Measurements from ENCODE around the gene S1PR1.

DNA sequence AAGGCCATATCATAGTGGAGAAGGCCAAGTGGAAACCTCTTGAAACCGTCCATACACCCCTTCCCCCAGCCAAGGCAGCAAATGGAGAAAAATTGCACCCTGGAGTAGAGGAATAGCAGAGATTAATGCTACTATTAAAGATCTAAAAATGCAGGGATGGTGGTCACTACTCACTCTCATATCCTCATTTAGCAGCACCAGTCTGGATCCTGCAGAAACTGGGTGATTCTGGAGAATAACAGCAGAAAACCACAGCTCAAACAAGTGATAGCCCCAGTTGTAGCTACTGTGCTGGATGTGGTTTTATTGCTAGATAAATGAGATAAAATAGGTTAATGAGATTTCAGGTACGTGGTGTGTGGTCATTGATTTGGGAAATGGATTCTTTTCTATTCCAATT lies 30.3 kb downstream of the S1PR1 start:
- TF ChIP-seq, protein P1, sequence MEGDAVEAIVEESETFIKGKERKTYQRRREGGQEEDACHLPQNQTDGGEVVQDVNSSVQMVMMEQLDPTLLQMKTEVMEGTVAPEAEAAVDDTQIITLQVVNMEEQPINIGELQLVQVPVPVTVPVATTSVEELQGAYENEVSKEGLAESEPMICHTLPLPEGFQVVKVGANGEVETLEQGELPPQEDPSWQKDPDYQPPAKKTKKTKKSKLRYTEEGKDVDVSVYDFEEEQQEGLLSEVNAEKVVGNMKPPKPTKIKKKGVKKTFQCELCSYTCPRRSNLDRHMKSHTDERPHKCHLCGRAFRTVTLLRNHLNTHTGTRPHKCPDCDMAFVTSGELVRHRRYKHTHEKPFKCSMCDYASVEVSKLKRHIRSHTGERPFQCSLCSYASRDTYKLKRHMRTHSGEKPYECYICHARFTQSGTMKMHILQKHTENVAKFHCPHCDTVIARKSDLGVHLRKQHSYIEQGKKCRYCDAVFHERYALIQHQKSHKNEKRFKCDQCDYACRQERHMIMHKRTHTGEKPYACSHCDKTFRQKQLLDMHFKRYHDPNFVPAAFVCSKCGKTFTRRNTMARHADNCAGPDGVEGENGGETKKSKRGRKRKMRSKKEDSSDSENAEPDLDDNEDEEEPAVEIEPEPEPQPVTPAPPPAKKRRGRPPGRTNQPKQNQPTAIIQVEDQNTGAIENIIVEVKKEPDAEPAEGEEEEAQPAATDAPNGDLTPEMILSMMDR (conservative IDR thresholded peaks at IDR 0.05; ENCODE audit: low read depth, low read length) = no peak
- TF ChIP-seq EZH2 (IDR thresholded peaks at IDR 0.05; ENCODE audit: borderline replicate concordance, low read depth, low read length, poor library complexity, severe bottlenecking) = no peak

Measured in A673 (cell line).